Measurements from ENCODE around the gene TFPI.

Gene TFPI

DNA sequence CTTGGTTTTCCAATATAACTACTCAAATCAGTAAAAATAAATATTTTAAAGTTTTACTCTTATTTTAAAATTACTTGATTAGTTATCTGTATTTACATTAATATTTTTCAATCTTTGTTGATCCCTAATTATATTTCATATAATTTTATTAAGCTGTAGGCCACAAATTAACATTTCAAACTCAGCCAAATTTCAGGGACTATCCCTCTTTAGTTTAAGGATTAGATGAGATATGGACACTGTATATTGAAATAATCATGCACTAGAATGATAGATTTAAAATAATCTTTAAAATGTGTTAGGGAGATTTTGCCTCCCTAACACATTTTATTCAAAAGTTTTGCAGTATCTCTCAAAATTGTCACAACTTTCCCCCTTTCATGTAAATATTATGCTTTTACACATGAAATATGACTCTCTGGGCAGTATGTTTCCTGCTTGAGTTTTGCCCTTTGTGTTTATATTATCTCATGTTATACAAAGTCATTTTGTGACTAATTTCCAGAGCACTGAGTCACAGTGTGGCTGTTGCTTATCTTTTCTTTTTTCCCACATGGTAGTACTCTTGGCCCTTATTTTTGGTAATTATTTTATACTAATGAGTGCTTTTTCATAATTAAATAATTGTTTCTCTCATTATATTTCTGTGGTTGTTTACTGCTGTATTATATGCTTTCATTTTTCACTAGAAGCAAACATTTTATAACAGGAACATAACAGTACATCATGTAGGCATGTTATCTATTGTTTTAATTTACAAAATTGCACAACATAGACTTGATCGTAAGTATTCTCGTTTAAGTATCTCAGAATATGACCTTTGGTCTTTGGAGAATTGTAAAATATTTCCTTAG, 1.2 kb downstream of the TFPI start:
- Histone ChIP-seq H3K27me3 (no peaks in the 10 kb centered on the region), H3K9me3 (no peaks in the 10 kb centered on the region), H3K4me3 (ENCODE audit: low read depth in 1 of 2, low read length in 1 of 2) (no peak overlapping the region), H3K36me3 (no peaks in the 10 kb centered on the region), H3K4me1 (ENCODE audit: control insufficient read depth in 1 of 2, insufficient read depth in 1 of 2, low read depth in 1 of 2, low read length in 1 of 2) (peaks cover 0 to 13% of the 10 kb centered on the region in 2 experiments), H3K27ac (no peak overlapping the region)
- no peak for TF ChIP-seq CTCF (IDR thresholded peaks at IDR 0.05)

GRCh38 chr2:187552381-187552780, 1.9 kb downstream of the TFPI start:
- Histone ChIP-seq H3K9me3 (no peaks in the 10 kb centered on the region), H3K4me3 (ENCODE audit: low read depth in 1 of 2, low read length in 1 of 2) (no peak overlapping the region), H3K4me1 (ENCODE audit: control insufficient read depth in 1 of 2, insufficient read depth in 1 of 2, low read depth in 1 of 2, low read length in 1 of 2) (peaks cover 0 to 13% of the 10 kb centered on the region in 2 experiments), H3K27me3 (no peaks in the 10 kb centered on the region), H3K36me3 (no peaks in the 10 kb centered on the region), H3K27ac (no peak overlapping the region)
- TF ChIP-seq CTCF (IDR thresholded peaks at IDR 0.05): no peak

GRCh38 chr2:187550857-187551256, 3.4 kb downstream of the TFPI start:
- H3K9me3 ChIP-seq: no peaks in the 10 kb centered on the region
- H3K36me3 ChIP-seq: no peaks in the 10 kb centered on the region
- H3K4me1 ChIP-seq (ENCODE audit: control insufficient read depth in 1 of 2, insufficient read depth in 1 of 2, low read depth in 1 of 2, low read length in 1 of 2): peaks cover 0 to 13% of the 10 kb centered on the region in 2 experiments
- no peak overlapping the region for H3K27ac ChIP-seq
- no peaks in the 10 kb centered on the region for H3K27me3 ChIP-seq
- TF ChIP-seq CTCF (IDR thresholded peaks at IDR 0.05): no peak
- no peak overlapping the region for H3K4me3 ChIP-seq (ENCODE audit: low read depth in 1 of 2, low read length in 1 of 2)

GRCh38 chr2:187549951-187550555, 4.2 kb downstream of the TFPI start:
- H3K9me3 ChIP-seq: no peaks in the 10 kb centered on the region
- peaks cover 0 to 13% of the 10 kb centered on the region in 2 experiments for H3K4me1 ChIP-seq (ENCODE audit: control insufficient read depth in 1 of 2, insufficient read depth in 1 of 2, low read depth in 1 of 2, low read length in 1 of 2)
- H3K4me3 ChIP-seq (ENCODE audit: low read depth in 1 of 2, low read length in 1 of 2): no peak overlapping the region
- H3K36me3 ChIP-seq: no peaks in the 10 kb centered on the region
- no peak for TF ChIP-seq CTCF (IDR thresholded peaks at IDR 0.05)
- no peak overlapping the region for H3K27ac ChIP-seq
- no peaks in the 10 kb centered on the region for H3K27me3 ChIP-seq

- Histone ChIP-seq H3K4me3 (ENCODE audit: low read depth in 1 of 2, low read length in 1 of 2) (no peak overlapping the region), H3K9me3 (no peaks in the 10 kb centered on the region), H3K27ac (no peak overlapping the region), H3K27me3 (no peaks in the 10 kb centered on the region), H3K36me3 (no peaks in the 10 kb centered on the region), H3K4me1 (ENCODE audit: control insufficient read depth in 1 of 2, insufficient read depth in 1 of 2, low read depth in 1 of 2, low read length in 1 of 2) (peaks cover 0 to 10% of the 10 kb centered on the region in 2 experiments)
- TF ChIP-seq CTCF (IDR thresholded peaks at IDR 0.05): no peak
Observed at GRCh38 chr2:187549193-187549592, 5.0 kb downstream of the TFPI start.

Data from neutrophil (primary cell).